HG03354 (cell line): ENCODE data around the gene CSN2.
"Not testable (repeated sequence)": the region's sequence is repeated elsewhere in the genome, so short reads cannot be mapped to it uniquely, and the experiment has no call there.

ENCODE experiments used
- ATAC-seq: cut with Tn5 transposase; IDR thresholded peaks from one replicate; pipeline ENCODE4 v1.9.1; 2021; ENCODE audit warnings: mild to moderate bottlenecking; ENCODE audit not compliant: unreplicated experiment, poor library complexity, severe bottlenecking

Gene CSN2, protein sequence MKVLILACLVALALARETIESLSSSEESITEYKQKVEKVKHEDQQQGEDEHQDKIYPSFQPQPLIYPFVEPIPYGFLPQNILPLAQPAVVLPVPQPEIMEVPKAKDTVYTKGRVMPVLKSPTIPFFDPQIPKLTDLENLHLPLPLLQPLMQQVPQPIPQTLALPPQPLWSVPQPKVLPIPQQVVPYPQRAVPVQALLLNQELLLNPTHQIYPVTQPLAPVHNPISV

DNA sequence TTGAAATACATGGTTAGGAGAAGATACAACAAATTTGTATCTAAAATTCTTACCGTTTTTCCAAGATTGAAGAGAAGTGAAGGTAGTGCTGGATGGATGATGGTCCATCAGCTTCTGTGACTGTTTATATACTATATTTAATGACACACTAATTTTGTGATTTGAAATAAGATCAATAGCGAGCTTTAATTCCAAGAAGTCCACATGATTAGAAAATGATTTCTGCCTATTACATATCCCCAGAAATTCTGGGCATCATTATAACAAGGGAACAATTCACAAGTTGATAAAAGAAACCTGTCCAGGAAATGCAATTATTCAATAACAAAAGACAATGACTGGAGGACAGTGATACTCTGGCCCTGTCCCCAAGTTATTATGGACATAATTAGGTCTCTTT, at the start of gene CSN2:
Gene CSN2 (minus strand): TSS at position 101 of the 400 bp plus-strand sequence. CDS start 4,733 bp downstream, outside the sequence.
- no peak for ATAC-seq

DNA sequence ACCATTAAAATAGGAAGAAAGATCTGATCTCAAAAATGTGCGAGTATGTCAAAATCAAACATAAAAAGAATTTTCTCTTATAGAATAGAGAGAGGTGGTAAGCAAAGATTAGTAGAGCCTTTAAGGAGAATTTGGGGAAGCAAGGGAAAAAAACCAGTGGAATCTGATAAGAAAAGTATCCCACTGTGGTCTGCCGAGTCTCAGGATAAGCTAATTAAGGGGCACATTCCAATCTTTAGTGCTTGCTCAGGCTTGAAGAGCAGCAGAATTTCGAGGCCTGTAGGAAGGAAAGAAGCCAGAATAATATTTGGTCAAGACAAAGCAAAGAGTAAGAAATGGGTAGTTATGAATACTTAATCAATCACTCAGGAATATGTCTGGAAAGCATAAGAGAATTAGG, 43.2 kb upstream of the CSN2 start:
- no peak for ATAC-seq

DNA sequence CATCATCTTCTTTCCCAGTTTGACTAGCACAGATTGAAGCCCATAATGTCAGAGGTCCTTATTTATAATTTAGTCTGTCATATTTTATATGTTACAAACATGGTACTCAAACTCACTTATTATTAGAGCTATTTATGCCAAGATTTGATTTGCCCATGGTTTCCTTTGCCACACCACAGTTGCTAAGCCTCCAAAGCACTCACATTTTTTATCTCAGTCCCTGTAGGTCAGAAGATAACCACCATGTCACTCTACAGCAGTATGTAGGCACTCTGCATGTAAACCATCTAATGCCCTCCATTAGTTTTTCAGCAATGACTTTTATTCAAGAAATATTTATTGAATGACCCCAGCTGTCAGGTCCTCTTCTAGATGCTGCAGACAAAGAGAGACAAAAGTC, 37.0 kb upstream of the CSN2 start:
- ATAC-seq: no peak

DNA sequence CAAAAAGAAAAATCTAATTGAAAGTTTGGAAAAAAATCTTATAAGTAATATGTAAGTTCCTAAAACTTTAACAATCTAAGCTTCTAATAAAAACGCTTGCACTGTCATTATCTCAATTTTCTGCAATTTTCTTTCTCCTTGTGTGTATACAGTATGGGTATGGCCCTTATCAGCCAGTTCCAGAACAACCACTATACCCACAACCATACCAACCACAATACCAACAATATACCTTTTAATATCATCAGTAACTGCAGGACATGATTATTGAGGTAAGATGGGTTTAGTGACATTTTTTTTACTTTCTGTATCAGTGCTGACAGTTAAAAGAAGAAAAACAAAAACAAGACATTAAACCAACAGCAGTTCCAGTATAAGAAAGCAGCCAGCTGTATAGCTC, 35.2 kb upstream of the CSN2 start:
- ATAC-seq: no peak

DNA sequence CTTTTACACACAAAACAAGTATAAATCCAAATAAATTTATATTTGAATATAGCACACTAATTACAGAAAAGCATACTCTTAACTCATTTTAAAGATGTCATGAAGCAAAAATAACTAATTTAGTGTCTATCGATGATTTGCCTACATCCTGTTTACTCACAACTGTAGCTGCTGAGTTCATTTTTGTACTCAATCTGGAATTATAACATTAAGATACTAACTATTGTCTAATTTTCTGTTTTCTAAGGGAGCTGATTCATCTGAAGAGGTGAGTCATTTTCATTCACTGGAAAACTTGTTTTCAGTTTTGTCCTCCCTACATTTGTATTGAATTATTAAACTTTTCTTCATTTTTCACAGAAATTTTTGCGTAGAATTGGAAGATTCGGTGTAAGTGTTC, 33.9 kb upstream of the CSN2 start:
- ATAC-seq: peak; percentile 58

DNA sequence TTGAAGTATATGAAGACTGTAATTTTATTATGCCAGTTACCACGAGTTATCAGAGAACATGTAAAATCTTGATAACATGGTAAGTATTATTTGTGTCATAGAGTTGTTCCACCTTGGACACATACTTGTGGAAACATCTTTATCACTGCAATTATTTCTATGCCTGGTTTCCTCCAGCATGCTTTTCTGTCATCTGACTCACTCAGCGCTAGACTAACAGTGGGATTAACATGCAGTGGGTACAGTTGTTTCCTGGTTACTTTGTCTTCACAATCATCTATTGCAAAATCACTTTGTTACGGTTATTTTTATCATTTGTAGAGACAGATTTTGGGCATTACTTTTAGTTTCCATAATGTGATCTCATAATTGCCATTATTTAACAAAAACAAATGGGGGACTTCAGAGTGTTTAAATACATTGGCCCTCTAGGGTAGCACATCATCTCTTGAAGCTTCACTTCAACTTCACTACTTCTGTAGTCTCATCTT, 30.0 kb upstream of the CSN2 start, which contains the start of gene STATH:
Gene STATH (plus strand): TSS at position 441 of the 491 bp plus-strand sequence. CDS start 2,472 bp downstream, outside the sequence.
- no peak for ATAC-seq

DNA sequence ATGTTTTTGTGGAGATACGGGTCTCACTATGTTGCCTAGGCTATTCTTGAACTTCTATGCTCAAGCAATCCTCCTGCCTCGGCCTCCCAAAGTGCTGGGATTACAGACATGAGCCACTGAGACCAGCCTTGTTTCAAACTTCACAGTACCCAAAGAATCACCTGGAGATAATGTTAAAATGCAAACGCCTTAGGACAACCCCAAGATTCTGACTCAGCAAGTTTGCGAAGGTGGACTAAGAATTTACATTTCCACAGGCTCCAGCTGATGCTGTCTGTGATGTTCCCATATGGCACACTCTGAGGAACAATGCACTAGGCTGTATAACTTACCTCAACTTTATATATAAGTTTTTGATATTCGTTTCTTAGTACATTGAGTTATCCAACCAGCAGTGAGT, 29.3 kb upstream of the CSN2 start:
- no peak for ATAC-seq

DNA sequence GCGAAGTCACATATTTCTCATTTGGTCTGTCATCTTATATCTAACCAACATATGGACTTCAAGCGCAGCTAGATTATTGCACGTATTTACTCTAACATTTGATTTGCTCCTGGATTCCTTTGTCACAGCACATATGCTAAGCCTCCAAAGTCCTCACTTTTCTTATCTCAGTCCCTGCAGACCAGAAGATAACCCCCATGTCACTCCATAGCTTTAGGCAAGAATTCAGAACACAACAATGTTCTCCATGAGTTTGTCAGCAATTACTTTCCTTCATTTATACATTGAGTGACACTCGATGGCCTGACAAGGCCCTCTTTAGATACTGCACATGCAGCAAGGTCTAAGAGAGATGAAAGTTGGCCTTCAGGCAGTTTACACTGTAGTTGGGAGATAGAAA, 25.5 kb upstream of the CSN2 start:
- ATAC-seq: no peak

DNA sequence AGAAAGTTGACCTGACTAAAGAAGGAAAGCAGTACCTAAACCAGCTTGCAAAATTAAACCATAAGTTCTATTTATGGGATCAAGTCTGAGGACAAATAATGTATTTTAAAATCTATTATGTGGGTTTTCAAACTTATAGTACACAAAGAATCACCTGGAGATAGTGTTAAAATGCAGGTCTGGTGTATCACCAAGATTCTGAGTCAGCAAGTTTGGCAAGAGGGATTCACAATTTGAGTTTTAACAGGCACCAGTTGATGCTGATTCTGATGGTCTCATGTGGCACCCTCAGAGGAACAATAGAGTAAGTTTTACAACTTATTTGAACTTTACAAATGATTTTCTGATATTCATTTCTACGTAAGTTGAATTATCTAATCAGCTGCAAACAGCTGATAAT, 21.1 kb upstream of the CSN2 start:
- ATAC-seq: no peak

DNA sequence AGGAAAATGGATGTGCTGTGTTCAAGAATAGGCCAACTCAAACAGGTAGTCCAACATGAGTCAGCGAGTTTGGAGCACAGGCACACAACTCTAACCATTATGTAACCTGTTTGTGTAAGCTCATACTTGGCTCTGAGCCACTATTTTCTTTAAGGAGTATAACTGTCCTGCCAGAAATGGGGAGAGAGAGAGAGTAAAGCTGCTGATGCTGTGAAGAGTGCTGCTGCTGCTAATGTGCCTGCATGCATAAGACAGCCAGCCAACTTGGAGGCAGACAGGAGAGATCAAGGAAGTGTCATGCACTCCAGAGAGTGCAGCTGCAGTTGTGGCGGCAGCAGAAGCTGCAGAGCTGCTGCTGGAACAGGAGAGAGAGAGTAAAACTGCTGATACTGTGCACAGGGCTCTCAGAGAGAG, 18.5 kb upstream of the CSN2 start:
- no peak for ATAC-seq

DNA sequence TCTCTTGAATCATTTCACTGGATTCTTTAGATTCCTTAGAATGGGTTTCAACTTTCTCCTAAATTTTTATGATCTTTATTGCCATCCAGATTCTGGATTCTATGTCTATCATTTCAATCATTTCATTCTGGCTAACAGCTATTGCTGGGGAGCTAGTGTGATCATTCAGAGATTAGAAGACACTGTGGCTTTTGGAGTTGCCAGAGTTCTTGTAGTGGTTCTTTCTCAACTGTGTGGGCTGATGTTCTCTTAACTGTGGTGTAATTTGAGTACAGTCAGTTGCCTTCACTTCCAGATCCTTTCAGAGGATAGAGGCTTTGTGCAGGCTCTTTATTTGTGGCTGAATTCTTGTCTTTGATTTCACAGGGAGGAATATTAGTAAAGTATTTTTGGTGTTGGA, 12.1 kb upstream of the CSN2 start:
- no peak for ATAC-seq

DNA sequence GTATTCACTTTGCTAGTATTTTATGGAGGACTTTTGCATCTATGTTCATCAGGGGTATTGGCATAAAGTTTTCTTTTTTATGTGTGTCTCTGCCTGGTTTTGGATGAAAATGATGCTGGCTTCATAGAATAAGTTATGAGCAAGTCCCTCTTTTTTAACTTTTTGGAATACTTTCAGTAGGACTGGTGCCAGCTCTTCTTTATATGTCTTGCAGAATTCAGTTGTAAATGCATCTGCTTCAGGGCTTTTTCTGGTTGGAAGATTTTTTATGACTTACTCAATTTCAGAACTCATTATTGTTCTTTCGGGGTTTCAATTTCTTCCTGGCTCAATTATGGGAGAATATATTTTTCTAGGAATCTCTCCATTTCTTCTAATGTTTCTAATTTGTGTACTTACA, 9.1 kb upstream of the CSN2 start:
- ATAC-seq: no peak

DNA sequence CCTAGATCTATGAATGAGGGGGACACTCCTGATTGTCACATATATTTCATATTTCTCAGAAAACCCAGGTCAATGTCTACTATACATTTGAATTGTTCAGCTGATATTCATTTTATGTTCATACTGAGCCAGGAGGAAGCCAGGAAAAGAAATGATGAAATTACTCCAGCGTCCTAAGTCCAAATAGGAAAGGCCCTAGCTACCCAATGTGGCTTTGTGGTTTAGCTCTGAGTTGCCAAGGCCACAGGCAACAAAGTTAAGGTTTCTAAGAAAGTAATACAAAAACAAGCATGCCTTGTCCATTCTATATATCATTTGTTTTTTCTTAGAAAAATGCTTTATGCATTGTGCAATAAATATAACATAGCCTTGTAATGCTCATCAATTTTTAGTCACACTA, 4.5 kb upstream of the CSN2 start:
- ATAC-seq: no peak

DNA sequence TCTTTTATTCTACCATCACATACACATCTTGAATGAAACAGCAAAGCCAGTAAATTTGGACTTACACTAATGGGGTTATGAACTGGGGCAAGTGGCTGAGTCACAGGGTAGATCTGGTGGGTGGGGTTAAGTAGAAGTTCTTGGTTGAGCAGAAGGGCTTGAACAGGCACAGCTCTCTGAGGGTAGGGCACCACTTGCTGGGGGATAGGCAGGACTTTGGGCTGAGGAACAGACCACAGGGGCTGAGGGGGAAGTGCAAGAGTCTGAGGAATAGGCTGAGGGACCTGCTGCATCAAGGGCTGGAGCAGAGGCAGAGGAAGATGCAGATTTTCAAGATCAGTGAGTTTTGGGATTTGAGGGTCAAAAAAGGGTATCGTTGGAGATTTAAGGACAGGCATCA, 8.3 kb downstream of the CSN2 start:
- no peak for ATAC-seq

DNA sequence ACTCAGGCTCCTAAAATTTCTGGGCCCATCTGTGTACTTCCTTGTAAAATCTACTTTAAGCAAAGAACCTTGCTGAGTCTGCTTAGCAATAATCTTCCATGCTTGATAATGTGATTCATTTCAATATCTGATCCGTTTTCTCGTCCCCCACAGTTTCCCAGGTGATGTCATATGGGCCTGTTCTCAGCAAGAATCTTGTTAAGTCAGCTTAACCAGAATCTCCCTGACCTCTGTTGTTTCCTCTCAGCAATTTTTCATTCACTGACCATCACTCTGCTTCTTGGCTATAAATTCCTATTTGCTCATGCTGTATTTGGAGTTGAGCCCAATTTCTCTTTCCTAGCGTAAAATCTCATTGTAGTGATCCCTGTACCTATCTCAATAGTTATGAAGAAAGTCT, 13.9 kb downstream of the CSN2 start:
- no peak for ATAC-seq

DNA sequence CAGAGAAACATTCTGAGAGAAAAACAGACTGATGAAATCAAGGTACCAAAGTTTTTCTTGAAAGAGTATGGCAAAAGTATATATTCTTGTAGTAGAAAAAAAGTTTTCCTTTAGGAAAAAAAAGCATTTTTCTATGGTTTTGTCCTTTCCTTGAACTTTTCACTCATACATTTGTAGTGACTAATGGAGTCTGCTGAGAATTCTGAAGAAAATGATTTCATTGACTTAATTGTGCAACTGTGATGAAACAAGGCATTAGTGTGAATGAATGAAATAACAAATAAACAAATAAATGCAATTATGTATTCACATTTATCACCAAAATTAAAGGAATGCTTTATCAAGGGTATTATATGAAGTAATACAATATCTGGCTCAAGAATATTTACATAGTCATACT, 29.0 kb downstream of the CSN2 start:
- ATAC-seq: no peak

DNA sequence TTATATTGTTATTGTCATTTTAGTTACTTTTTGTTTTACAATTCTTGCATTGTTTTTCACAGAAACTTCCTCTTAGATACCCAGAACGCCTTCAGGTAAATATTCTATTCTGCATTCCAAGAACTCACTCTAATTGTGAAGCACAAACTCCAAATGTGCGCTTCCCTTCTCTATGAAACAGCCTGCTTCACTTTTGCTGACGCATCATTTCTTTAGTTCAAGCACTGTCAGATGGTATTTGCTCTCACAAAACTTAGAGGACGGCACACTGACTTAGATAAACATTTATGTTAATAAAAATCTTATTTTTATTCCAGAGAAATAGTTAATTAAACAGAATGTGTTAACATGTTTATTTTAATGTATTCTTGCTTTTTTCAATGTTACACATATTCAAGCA, 31.4 kb downstream of the CSN2 start:
- no peak for ATAC-seq

DNA sequence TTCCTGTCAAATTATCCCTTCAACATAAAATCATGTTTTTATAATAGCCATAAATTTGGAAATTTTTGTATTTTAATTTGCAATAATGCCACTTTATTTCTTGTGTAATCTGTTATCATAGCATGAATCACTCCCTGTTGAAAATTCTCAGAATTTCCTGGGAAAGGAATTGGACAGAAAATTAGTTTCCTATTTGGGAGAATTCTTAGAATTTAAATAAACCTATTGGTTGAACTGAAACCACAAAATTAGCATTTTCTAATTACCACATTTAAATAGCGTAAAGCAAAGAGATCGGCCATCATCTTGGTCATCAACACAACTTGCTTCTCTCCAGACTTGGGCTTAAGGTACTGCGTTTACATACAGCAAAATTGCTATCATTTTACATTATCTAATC, 34.8 kb downstream of the CSN2 start, which contains the start of gene CSN1S1:
Gene CSN1S1 (plus strand): TSS at position 301 of the 400 bp plus-strand sequence. CDS start 1,488 bp downstream, outside the sequence.
- no peak for ATAC-seq

DNA sequence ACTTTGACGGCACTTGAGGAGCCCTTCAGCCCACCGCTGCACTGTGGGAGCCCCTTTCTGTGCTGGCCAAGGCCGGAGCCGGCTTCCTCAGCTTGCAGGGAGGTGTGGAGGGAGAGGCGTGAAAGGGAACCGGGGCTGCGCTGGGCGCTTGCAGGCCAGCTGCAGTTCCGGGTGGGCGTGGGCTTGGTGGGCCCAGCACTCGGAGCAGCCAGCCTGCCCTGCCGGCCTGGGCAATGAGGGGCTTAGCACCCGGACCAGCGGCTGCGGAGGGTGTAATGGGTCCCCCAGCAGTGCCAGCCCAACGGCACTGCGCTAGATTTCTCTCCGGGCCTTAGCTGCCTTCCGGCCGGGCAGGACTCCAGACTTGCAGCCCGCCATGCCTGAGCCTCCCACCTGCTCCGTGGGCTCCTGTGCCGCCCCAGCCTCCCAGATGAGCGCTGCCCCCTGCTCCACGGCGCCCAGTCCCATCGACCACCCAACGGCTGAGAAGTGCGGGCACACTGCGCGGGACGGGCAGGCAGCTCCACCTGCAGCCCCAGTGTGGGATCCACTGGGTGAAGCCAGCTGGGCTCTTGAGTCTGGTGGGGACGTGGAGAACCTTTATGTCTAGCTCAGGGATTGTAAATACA, 41.6 kb downstream of the CSN2 start:
- ATAC-seq: not testable (repeated sequence)

DNA sequence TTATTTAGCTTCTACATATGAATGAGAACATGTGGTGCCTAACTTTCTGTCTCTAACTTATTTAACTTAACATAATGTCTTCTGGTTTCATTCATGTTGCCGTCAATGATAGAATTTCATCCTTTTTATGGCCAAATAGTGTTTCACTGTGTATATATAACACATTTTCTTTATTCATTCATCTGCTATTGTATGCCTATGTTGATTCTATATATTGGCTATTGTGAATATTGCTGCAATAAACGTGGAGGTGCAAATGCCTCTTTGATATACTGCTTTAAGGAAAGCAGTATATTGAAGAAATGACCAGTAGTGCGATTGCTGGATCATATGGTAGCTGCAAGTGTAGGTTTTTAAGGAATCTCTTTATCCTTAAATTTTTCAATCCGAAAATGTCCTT, 44.7 kb downstream of the CSN2 start:
- no peak for ATAC-seq

DNA sequence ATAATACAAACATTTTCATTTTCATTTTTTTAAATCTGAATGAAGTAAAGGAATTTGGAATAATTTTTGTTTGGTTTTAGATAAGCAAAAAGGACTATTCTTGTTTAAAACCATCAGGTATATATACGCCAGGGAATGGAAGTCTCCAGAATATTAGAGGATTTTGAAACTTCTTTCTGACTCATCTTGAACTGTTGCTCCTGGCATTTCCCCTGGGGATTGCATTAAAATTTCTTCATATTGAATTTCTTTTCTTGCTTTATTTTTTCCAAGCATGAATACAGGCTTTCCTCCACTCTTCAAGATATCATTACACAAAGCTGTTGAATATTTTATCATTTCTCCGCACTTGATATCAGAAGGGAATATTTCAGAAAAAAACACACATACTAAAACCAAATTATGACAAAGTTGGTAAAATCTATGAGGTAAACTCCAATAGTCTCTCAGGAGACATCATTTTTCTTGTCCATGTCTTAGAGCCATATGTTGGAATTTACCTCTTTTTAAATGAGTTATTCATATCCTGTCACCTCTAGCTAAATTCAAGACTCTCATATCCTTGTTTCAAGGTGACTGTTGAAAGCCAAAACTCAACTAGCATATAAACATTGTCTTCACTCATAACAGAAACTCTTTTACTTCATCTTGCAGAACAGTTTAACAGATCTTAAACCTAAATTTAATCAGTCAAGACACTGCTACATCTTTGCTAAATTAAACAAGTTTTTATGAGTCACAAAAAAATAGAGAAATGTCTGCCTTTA, 55.3 kb downstream of the CSN2 start:
- peak; percentile 90 for ATAC-seq
